Activated naive CD8-positive, alpha-beta T cell treated with anti-CD3 and anti-CD28 coated beads, Interleukin-2, amount 50 U/mL, for 24 hours (primary cell): Measurements from ENCODE around the gene SELENOM.
A peak's percentile ranks its signal among the peaks of the same experiment; 100 is the strongest.

Experiments
- ATAC-seq: fragments of 150-1000 bp; cut with Tn5 transposase; one replicate; pipeline ENCODE4 v1.10.0; 2021
- DNase-seq: peaks from one replicate; pipeline ENCODE4 v3.0.0; 2021
- H3K27ac Mint-ChIP-seq: one replicate; pipeline ENCODE4 v1.8.0; 2021; ENCODE audit warnings: mild to moderate bottlenecking, mixed read lengths
- H3K27me3 Mint-ChIP-seq: one replicate; pipeline ENCODE4 v1.8.0; 2021; ENCODE audit warnings: mixed read lengths
- H3K36me3 Mint-ChIP-seq: one replicate; pipeline ENCODE4 v1.8.0; 2021; ENCODE audit warnings: low read depth, mixed read lengths
- H3K4me1 Mint-ChIP-seq: one replicate; pipeline ENCODE4 v1.8.0; 2021; ENCODE audit warnings: mixed read lengths
- H3K4me3 Mint-ChIP-seq: one replicate; pipeline ENCODE4 v1.8.0; 2021; ENCODE audit warnings: mild to moderate bottlenecking, moderate library complexity, mixed read lengths
- H3K9me3 Mint-ChIP-seq: one replicate; pipeline ENCODE4 v1.8.0; 2021; ENCODE audit warnings: mixed read lengths

Gene SELENOM

GRCh38 chr22:31095637-31096249 is 11.6 kb downstream of the SELENOM start:
- no peak overlapping the region for H3K27ac Mint-ChIP-seq
- H3K36me3 Mint-ChIP-seq: no peaks in the 10 kb centered on the region
- no peaks in the 10 kb centered on the region for H3K9me3 Mint-ChIP-seq
- ATAC-seq: no peak
- H3K4me1 Mint-ChIP-seq: no peaks in the 10 kb centered on the region
- no peak overlapping the region for H3K4me3 Mint-ChIP-seq
- no peaks in the 10 kb centered on the region for H3K27me3 Mint-ChIP-seq
- DNase-seq: no peak

GRCh38 chr22:31094741-31095140 is 12.6 kb downstream of the SELENOM start:
- Mint-ChIP-seq H3K27me3 (no peaks in the 10 kb centered on the region), H3K4me1 (no peaks in the 10 kb centered on the region), H3K9me3 (no peaks in the 10 kb centered on the region), H3K4me3 (no peak overlapping the region), H3K27ac (no peak overlapping the region), H3K36me3 (no peaks in the 10 kb centered on the region)
- DNase-seq: no peak
- ATAC-seq: no peak

DNA sequence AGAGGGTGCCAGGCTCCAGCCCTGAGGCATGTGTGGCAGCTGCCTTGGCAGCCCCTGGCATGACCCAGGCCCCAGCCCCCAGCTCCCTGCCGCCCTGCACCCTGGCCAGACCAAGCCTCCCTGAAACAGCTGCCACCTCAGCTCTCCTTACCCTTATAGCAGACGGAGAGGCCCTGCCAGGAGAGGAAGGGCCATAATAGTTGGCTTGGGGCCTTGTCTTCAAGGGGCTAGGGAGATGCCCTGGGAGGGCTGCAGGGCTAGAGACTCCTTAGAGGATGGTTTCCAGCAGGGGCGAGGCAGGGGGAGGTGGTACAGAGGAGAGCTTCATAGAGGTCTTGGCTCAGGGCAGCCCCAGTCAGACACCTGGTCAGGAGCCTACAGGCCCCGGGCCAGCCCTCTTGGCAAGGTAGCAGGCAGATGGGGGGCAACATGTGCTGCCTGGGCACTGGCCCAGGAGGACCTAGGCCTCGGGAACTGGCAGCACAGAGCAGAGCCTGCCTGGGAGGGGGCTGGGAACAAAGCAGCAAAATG is 13.3 kb downstream of the SELENOM start:
- ATAC-seq (peak; percentile 5), DNase-seq (no peak)
- H3K36me3 Mint-ChIP-seq: no peaks in the 10 kb centered on the region
- H3K4me1 Mint-ChIP-seq: no peaks in the 10 kb centered on the region
- H3K27me3 Mint-ChIP-seq: no peaks in the 10 kb centered on the region
- no peak overlapping the region for H3K27ac Mint-ChIP-seq
- no peak overlapping the region for H3K4me3 Mint-ChIP-seq
- no peaks in the 10 kb centered on the region for H3K9me3 Mint-ChIP-seq

GRCh38 chr22:31093086-31093850 is 14.1 kb downstream of the SELENOM start:
- H3K4me3 Mint-ChIP-seq: no peak overlapping the region
- H3K27me3 Mint-ChIP-seq: no peaks in the 10 kb centered on the region
- no peaks in the 10 kb centered on the region for H3K36me3 Mint-ChIP-seq
- no peak for DNase-seq
- no peaks in the 10 kb centered on the region for H3K9me3 Mint-ChIP-seq
- H3K4me1 Mint-ChIP-seq: no peaks in the 10 kb centered on the region
- no peak overlapping the region for H3K27ac Mint-ChIP-seq
- ATAC-seq: no peak

- Mint-ChIP-seq H3K36me3 (no peaks in the 10 kb centered on the region), H3K9me3 (no peaks in the 10 kb centered on the region), H3K27me3 (no peaks in the 10 kb centered on the region), H3K4me1 (no peaks in the 10 kb centered on the region), H3K27ac (no peak overlapping the region), H3K4me3 (no peak overlapping the region)
- no peak for DNase-seq
- ATAC-seq: no peak
Observed at GRCh38 chr22:31092161-31092560, 15.2 kb downstream of the SELENOM start.

GRCh38 chr22:31091106-31091975 is 16.0 kb downstream of the SELENOM start:
- ATAC-seq: no peak
- no peak for DNase-seq
- H3K4me3 Mint-ChIP-seq: no peak overlapping the region
- H3K36me3 Mint-ChIP-seq: no peaks in the 10 kb centered on the region
- H3K27ac Mint-ChIP-seq: no peak overlapping the region
- no peaks in the 10 kb centered on the region for H3K9me3 Mint-ChIP-seq
- H3K4me1 Mint-ChIP-seq: no peaks in the 10 kb centered on the region
- no peaks in the 10 kb centered on the region for H3K27me3 Mint-ChIP-seq

DNA sequence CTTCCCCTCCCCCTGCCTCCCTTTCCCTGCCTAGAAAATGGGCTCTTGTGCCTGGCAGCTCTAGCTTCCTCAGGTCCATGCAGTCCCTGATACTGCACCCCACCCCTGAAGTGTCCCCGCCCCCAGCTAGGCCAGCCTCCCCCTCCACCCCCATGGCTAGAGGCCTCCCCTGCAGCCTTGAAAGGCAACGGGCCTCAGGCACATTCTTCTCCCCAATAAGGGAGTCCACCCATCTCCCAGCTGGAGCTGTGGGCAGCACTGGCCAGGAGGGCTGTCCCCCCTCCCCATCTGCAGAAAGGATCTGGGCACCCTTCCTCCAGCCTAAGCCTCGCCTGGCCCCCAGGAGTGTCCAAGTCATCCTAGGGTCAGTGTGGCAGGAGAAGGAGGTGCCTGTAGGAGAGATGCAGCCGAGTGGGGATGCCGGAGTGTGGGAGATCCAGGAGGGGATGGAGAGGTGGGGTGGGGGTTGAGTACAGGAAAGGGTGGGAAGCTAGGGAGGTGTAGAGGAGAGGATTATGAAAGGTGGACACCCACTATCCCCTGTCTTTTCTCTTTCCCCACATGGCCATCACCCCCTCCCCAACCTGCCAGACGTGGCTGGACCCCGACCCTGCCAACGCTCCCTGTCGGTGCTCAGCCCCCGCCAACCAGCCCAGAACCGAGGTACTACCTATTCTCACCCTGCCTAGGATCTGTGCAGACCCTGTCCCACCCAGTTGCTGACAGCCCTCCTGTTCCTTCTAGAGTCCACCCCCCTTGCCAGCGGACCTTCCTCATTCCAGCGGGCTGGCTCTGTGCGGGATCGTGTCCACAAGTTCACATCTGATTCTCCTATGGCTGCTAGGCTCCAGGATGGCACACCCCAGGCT is 16.9 kb downstream of the SELENOM start:
- Mint-ChIP-seq H3K4me3 (no peak overlapping the region), H3K36me3 (no peaks in the 10 kb centered on the region), H3K9me3 (no peaks in the 10 kb centered on the region), H3K27ac (no peak overlapping the region), H3K4me1 (no peaks in the 10 kb centered on the region), H3K27me3 (no peaks in the 10 kb centered on the region)
- DNase-seq (no peak), ATAC-seq (no peak)

GRCh38 chr22:31089160-31090100 is 17.9 kb downstream of the SELENOM start:
- DNase-seq (peak; percentile 32), ATAC-seq (no peak)
- H3K4me3 Mint-ChIP-seq: no peak overlapping the region
- H3K27me3 Mint-ChIP-seq: no peaks in the 10 kb centered on the region
- H3K36me3 Mint-ChIP-seq: no peaks in the 10 kb centered on the region
- H3K9me3 Mint-ChIP-seq: no peaks in the 10 kb centered on the region
- no peak overlapping the region for H3K27ac Mint-ChIP-seq
- H3K4me1 Mint-ChIP-seq: peaks cover 1% of the 10 kb centered on the region

GRCh38 chr22:31088233-31088986 is 19.0 kb downstream of the SELENOM start:
- Mint-ChIP-seq H3K36me3 (no peaks in the 10 kb centered on the region), H3K27ac (no peak overlapping the region), H3K4me3 (no peak overlapping the region), H3K4me1 (peaks cover 11% of the 10 kb centered on the region), H3K9me3 (no peaks in the 10 kb centered on the region), H3K27me3 (no peaks in the 10 kb centered on the region)
- no peak for DNase-seq
- no peak for ATAC-seq

GRCh38 chr22:31087744-31088215 is 19.6 kb downstream of the SELENOM start:
- H3K27me3 Mint-ChIP-seq: no peaks in the 10 kb centered on the region
- no peak overlapping the region for H3K27ac Mint-ChIP-seq
- DNase-seq (no peak), ATAC-seq (no peak)
- no peaks in the 10 kb centered on the region for H3K36me3 Mint-ChIP-seq
- H3K4me3 Mint-ChIP-seq: no peak overlapping the region
- H3K4me1 Mint-ChIP-seq: peaks cover 17% of the 10 kb centered on the region
- no peaks in the 10 kb centered on the region for H3K9me3 Mint-ChIP-seq

- DNase-seq: no peak
- H3K4me1 Mint-ChIP-seq: peaks cover 27% of the 10 kb centered on the region
- H3K36me3 Mint-ChIP-seq: no peaks in the 10 kb centered on the region
- no peaks in the 10 kb centered on the region for H3K27me3 Mint-ChIP-seq
- H3K9me3 Mint-ChIP-seq: no peaks in the 10 kb centered on the region
- no peak for ATAC-seq
- no peak overlapping the region for H3K27ac Mint-ChIP-seq
- H3K4me3 Mint-ChIP-seq: no peak overlapping the region
Observed at GRCh38 chr22:31086703-31087330, 20.6 kb downstream of the SELENOM start.

DNA sequence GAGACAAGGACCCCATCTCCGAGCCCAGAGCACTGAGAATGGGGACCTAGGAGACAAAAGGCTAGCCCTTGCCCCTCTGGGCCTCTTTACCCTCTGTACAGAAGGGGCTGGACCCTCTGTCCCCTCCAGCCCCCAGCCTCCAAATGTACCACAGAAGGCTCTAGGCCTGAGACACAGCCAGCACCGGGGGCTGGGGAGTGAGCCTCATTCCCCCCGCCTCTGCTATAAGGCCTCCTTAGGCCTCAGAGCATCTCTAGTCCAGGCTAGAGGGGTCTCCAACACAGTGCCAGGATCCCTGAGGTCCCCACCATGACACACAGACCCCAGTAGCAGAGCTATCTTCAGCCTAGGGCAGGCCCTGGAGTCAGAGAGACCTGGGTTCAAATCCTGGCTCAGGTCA is 21.4 kb downstream of the SELENOM start:
- ATAC-seq: no peak
- no peak for DNase-seq
- Mint-ChIP-seq H3K4me3 (peak overlapping the region; percentile 82), H3K27ac (no peak overlapping the region), H3K27me3 (no peaks in the 10 kb centered on the region), H3K36me3 (no peaks in the 10 kb centered on the region), H3K9me3 (no peaks in the 10 kb centered on the region), H3K4me1 (peaks cover 31% of the 10 kb centered on the region)
